Daoy (cell line): ENCODE results near the gene TMEM179B. TPM values are rescaled to one million over a fixed set of nuclear protein-coding genes. Genes with fewer than 3 reads are reported as not detected.

Experiments
- DNase-seq: peaks from one replicate; pipeline ENCODE4 v3.0.0-alpha.2; 2015; ENCODE audit warnings: low read depth
- total RNA-seq: library from RNA; depleted of rRNA; stranded (reverse); fragments of >200 nt; shearing (Covaris generic); gene quantifications from 2 replicates; pipeline ENCODE4 v1.2.3, GENCODE V29; 2014; rRNA removed

TMEM179B gene
- total RNA-seq, 1 experiment from 2014 or later: 64.5 TPM

- no peak for DNase-seq
Observed at GRCh38 chr11:62832336-62833234, 45.4 kb downstream of the TMEM179B start, which contains the start of gene TEX54. Gene TEX54 (minus strand): TSS chr11:62832841.

- no peak for DNase-seq
Observed at GRCh38 chr11:62835336-62835735, 48.1 kb downstream of the TMEM179B start.

GRCh38 chr11:62839050-62839945 lies 52.1 kb downstream of the TMEM179B start, which contains the start of gene WDR74:
Gene WDR74 (minus strand): TSS chr11:62839590. CDS start chr11:62839570, 20 bp downstream.
- DNase-seq: peak; percentile 97

Other genes starting within 250 kb of the TMEM179B start
- gene AHNAK, start 240.6 kb upstream of the TMEM179B start, total RNA-seq: 92.3 and 107 TPM in 2 replicates
- 1,694 and 1,735 TPM in 2 replicates for gene EEF1G, start 213.5 kb upstream of the TMEM179B start, total RNA-seq
- gene TUT1, start 195.9 kb upstream of the TMEM179B start, total RNA-seq: 12.4 and 13.8 TPM in 2 replicates
- 123 and 124 TPM in 2 replicates for gene MTA2, start 185.5 kb upstream of the TMEM179B start, total RNA-seq
- gene EML3, start 174.6 kb upstream of the TMEM179B start, total RNA-seq: 18.0 and 19.3 TPM in 2 replicates
- gene ROM1, start 174.1 kb upstream of the TMEM179B start, total RNA-seq: 0.33 and 2.7 TPM in 2 replicates
- 15.0 and 17.9 TPM in 2 replicates for gene B3GAT3, start 165.4 kb upstream of the TMEM179B start, total RNA-seq
- gene GANAB, start 140.8 kb upstream of the TMEM179B start, total RNA-seq: 128 and 165 TPM in 2 replicates
- gene INTS5, start 134.1 kb upstream of the TMEM179B start, total RNA-seq: 15.4 TPM in 2 replicates
- gene C11orf98, start 122.2 kb upstream of the TMEM179B start, total RNA-seq: 86.3 and 116 TPM in 2 replicates
- 3.2 and 14.3 TPM in 2 replicates for gene CSKMT, start 122.1 kb upstream of the TMEM179B start, total RNA-seq
- 7.7 and 17.7 TPM in 2 replicates for gene UQCC3, start 115.7 kb upstream of the TMEM179B start, total RNA-seq
- gene LBHD1, start 115.1 kb upstream of the TMEM179B start, total RNA-seq: 4.9 and 6.0 TPM in 2 replicates
- 132 and 157 TPM in 2 replicates for gene UBXN1, start 108.3 kb upstream of the TMEM179B start, total RNA-seq
- 0.98 TPM in 1 of 2 replicates, not detected in the other for gene LRRN4CL, start 97.9 kb upstream of the TMEM179B start, total RNA-seq
- gene BSCL2, start 80.0 kb upstream of the TMEM179B start, total RNA-seq: 56.9 and 79.5 TPM in 2 replicates
- gene GNG3, start 79.7 kb upstream of the TMEM179B start, total RNA-seq: not detected in 2 replicates
- 6.8 and 8.2 TPM in 2 replicates for gene HNRNPUL2, start 59.9 kb upstream of the TMEM179B start, total RNA-seq
- gene TTC9C, start 58.9 kb upstream of the TMEM179B start, total RNA-seq: 36.7 and 51.0 TPM in 2 replicates
- gene ZBTB3, start 33.2 kb upstream of the TMEM179B start, total RNA-seq: 9.2 and 11.7 TPM in 2 replicates
- 94.5 and 97.1 TPM in 2 replicates for gene POLR2G, start 25.8 kb upstream of the TMEM179B start, total RNA-seq
- gene TAF6L, start 16.0 kb upstream of the TMEM179B start, total RNA-seq: 18.3 and 27.4 TPM in 2 replicates
- gene TMEM223, start 4.6 kb downstream of the TMEM179B start, total RNA-seq: 23.2 and 32.2 TPM in 2 replicates
- 28.4 and 29.3 TPM in 2 replicates for gene NXF1, start 18.0 kb downstream of the TMEM179B start, total RNA-seq
- gene STX5, start 44.6 kb downstream of the TMEM179B start, total RNA-seq: 26.0 and 28.2 TPM in 2 replicates
- gene TEX54, start 45.4 kb downstream of the TMEM179B start, total RNA-seq: not detected in 2 replicates
- gene WDR74, start 52.2 kb downstream of the TMEM179B start, total RNA-seq: 147 and 152 TPM in 2 replicates
- 137 and 170 TPM in 2 replicates for gene SLC3A2, start 93.5 kb downstream of the TMEM179B start, total RNA-seq
- not detected in 2 replicates for gene CHRM1, start 134.0 kb downstream of the TMEM179B start, total RNA-seq
- not detected in 2 replicates for gene SLC22A6, start 197.6 kb downstream of the TMEM179B start, total RNA-seq
- not detected in 2 replicates for gene SLC22A8, start 228.4 kb downstream of the TMEM179B start, total RNA-seq